ENCODE measurements around the gene MFAP4.

Gene MFAP4

GRCh38 chr17:19377602-19378415 lies 9.2 kb downstream of the MFAP4 start (continued):
- TF ChIP-seq ZNF658 (tag by site-specific recombination; IDR thresholded peaks at IDR 0.05) (no peak), ZNF76 (tag by site-specific recombination; IDR thresholded peaks at IDR 0.05; ENCODE audit: borderline replicate concordance, low read depth) (peak; percentile 93), ZNF354C (tag by site-specific recombination; IDR thresholded peaks at IDR 0.05; ENCODE audit: borderline replicate concordance, low read depth) (no peak), ZNF645 (tag by site-specific recombination; IDR thresholded peaks at IDR 0.05) (no peak), REPIN1 (tag by site-specific recombination; IDR thresholded peaks at IDR 0.05; ENCODE audit: low read depth) (no peak), ZNF521 (tag by site-specific recombination; IDR thresholded peaks at IDR 0.05) (no peak), GLIS2 (tag by site-specific recombination; IDR thresholded peaks at IDR 0.05) (peak; percentile 100), SCRT1 (tag by site-specific recombination; IDR thresholded peaks at IDR 0.05; ENCODE audit: borderline replicate concordance) (no peak), ZNF18 (tag by site-specific recombination; IDR thresholded peaks at IDR 0.05) (no peak), PRDM1 (tag by site-specific recombination; IDR thresholded peaks at IDR 0.05) (no peak), ZNF654 (tag by site-specific recombination; IDR thresholded peaks at IDR 0.05; ENCODE audit: low read depth) (no peak), KLF16 (tag by site-specific recombination; IDR thresholded peaks at IDR 0.05) (peak; percentile 54; the same call in 1 of the 2 replicates), YY1 (tag by site-specific recombination; IDR thresholded peaks at IDR 0.05) (peak; percentile 50; the same call in 1 of the 2 replicates), HIC1 (tag by site-specific recombination; IDR thresholded peaks at IDR 0.05) (peak; percentile 96), KLF9 (tag by site-specific recombination; IDR thresholded peaks at IDR 0.05; ENCODE audit: low read depth) (peak; percentile 51), HOXD13 (CRISPR knock-in tag; IDR thresholded peaks at IDR 0.05; ENCODE audit: borderline replicate concordance) (no peak), ZNF501 (tag by site-specific recombination; IDR thresholded peaks at IDR 0.05) (peak; percentile 73), ZNF768 (tag by site-specific recombination; IDR thresholded peaks at IDR 0.05) (no peak), ZNF311 (tag by site-specific recombination; IDR thresholded peaks at IDR 0.05; ENCODE audit: borderline replicate concordance) (no peak), ZSCAN16 (tag by site-specific recombination; IDR thresholded peaks at IDR 0.05) (peak; percentile 98), KLF10 (tag by site-specific recombination; IDR thresholded peaks at IDR 0.05) (peak; percentile 76), ZNF426 (tag by site-specific recombination; IDR thresholded peaks at IDR 0.05) (no peak), ZSCAN30 (tag by site-specific recombination; IDR thresholded peaks at IDR 0.05) (peak; percentile 67), ZNF175 (tag by site-specific recombination; IDR thresholded peaks at IDR 0.05) (no peak), ZNF19 (tag by site-specific recombination; IDR thresholded peaks at IDR 0.05; ENCODE audit: low read depth) (no peak), ZNF140 (tag by site-specific recombination; IDR thresholded peaks at IDR 0.05) (no peak), ZNF26 (tag by site-specific recombination; IDR thresholded peaks at IDR 0.05) (no peak), PRDM10 (tag by site-specific recombination; IDR thresholded peaks at IDR 0.05) (no peak; the same call in 1 of the 2 replicates)
